Kidney (tissue), 14 donors: Measurements from ENCODE around the gene ARAP3. TPM values are rescaled to one million over a fixed set of nuclear protein-coding genes. Genes with fewer than 3 reads are reported as not detected.

ENCODE experiments used
- DNase-seq, 5 donors: peaks; one replicate each; pipeline ENCODE4 v3.0.0-alpha.2; 2013 to 2020
- FAIRE-seq: peaks from 2 replicates; lab custom pipeline; 2012; peaks lifted over from hg19 to GRCh38; lab: Jason Lieb, UNC
- H3K27ac ChIP-seq, 2 donors: one replicate each; pipeline ENCODE4 v1.7.0; 2013; ENCODE audit warnings: low read depth in 2 of 2, low read length in 2 of 2, inconsistent platforms in 1 of 2
- H3K27me3 ChIP-seq: one replicate; pipeline ENCODE4 v1.7.1; 2013; ENCODE audit warnings: low read length, inconsistent platforms; ENCODE audit not compliant: control insufficient read depth, insufficient read depth
- H3K36me3 ChIP-seq, 3 donors: one replicate each; pipeline versions ENCODE4 v1.7.0 to v1.7.1; 2013; ENCODE audit warnings: low read length in 3 of 3, control low read depth in 1 of 3, inconsistent platforms in 1 of 3; ENCODE audit not compliant: insufficient read depth in 3 of 3, control insufficient read depth in 2 of 3
- H3K4me1 ChIP-seq, 3 donors: one replicate each; pipeline versions ENCODE4 v1.7.0 to v1.7.1; 2013; ENCODE audit warnings: low read length in 3 of 3, inconsistent platforms in 1 of 3, low read depth in 1 of 3; ENCODE audit not compliant: control insufficient read depth in 2 of 3, insufficient read depth in 2 of 3
- H3K4me3 ChIP-seq, 3 donors: one replicate each; pipeline versions ENCODE4 v1.7.0 to v1.8.1; 2013; ENCODE audit warnings: low read length in 3 of 3, control low read depth in 1 of 3, inconsistent platforms in 1 of 3
- H3K9ac ChIP-seq, 3 donors: one replicate each; pipeline versions ENCODE4 v1.7.0 to v1.7.1; 2013; ENCODE audit warnings: low read length in 3 of 3, control low read depth in 1 of 3, inconsistent platforms in 1 of 3
- H3K9me3 ChIP-seq, 3 donors: one replicate each; pipeline versions ENCODE4 v1.7.0 to v1.7.1; 2013; ENCODE audit warnings: low read length in 3 of 3, control low read depth in 1 of 3, inconsistent platforms in 1 of 3; ENCODE audit not compliant: control insufficient read depth in 2 of 3, insufficient read depth in 1 of 3
- CTCF ChIP-seq: IDR thresholded peaks from 3 replicates; pipeline ENCODE4 v1.5.1; 2012; ENCODE audit warnings: mild to moderate bottlenecking, moderate library complexity, borderline replicate concordance; ENCODE audit not compliant: insufficient read depth; ENCODE audit errors: extremely low read depth
- intact Hi-C: fragments of 100-400 bp; cut with DNase I; formaldehyde crosslinking; loops from one replicate; pipeline ENCODE4 v1.11.1; 2022
- polyA plus RNA-seq: library from polyadenylated mRNA; stranded (reverse); fragments of 350-450 nt; fragmentation: Illumina TruSeq; extraction: RNeasy Lipid Tissue Mini Kit (QIAGEN cat#74804); gene quantifications from one replicate; pipeline ENCODE4 v1.2.3, GENCODE V29; 2014; ENCODE audit warnings: low read depth, low replicate concordance; ENCODE audit not compliant: insufficient read depth
- total RNA-seq: library from RNA; stranded (reverse); fragmentation: NEBNext Ultra II Directional; extraction: Animal tissue kit (Norgen Biotek cat#: 25700); gene quantifications from one replicate; pipeline ENCODE4 v1.2.1, GENCODE V29; 2021
- donor health status: control.
- donor health status: control.
- donor health status: control.
- donor health status: control.
- donor health status: control.
- donor health status: DM: yes; HTN: yes; CAD: no.
- donor health status: Normal renal cell carcinoma (clear cell type).

Gene ARAP3
- total and polyA plus RNA-seq, 2 donors from 2014 or later: 7.2 to 19.8 TPM

- peaks cover 8% of the 10 kb centered on the region for H3K27me3 ChIP-seq
- intact Hi-C loops: loop anchor here (5.0 kb wide), 1 partner anchor 176 kb away; no protein-coding TSS in a partner anchor
- TF ChIP-seq CTCF: no peak
- H3K9me3 ChIP-seq: no peaks in the 10 kb centered on the region
- H3K4me3 ChIP-seq: no peak overlapping the region
- H3K36me3 ChIP-seq: no peaks in the 10 kb centered on the region
- FAIRE-seq (no peak), DNase-seq (no peak)
- peaks cover 0 to 10% (median 0%) of the 10 kb centered on the region in 3 donors for H3K4me1 ChIP-seq
- H3K9ac ChIP-seq: no peak overlapping the region
- H3K27ac ChIP-seq: no peak overlapping the region
Observed at GRCh38 chr5:141706121-141706520, 24.1 kb upstream of the ARAP3 start.

- no peak overlapping the region for H3K27ac ChIP-seq
- DNase-seq (no peak), FAIRE-seq (no peak)
- H3K9ac ChIP-seq: no peak overlapping the region
- peaks cover 0 to 10% (median 0%) of the 10 kb centered on the region in 3 donors for H3K4me1 ChIP-seq
- H3K9me3 ChIP-seq: no peaks in the 10 kb centered on the region
- H3K4me3 ChIP-seq: no peak overlapping the region
- H3K36me3 ChIP-seq: no peaks in the 10 kb centered on the region
- TF ChIP-seq CTCF: no peak
- intact Hi-C loops: loop anchor here (5.0 kb wide), 1 partner anchor 177 kb away; no protein-coding TSS in a partner anchor
- peaks cover 12% of the 10 kb centered on the region for H3K27me3 ChIP-seq
Observed at GRCh38 chr5:141705469-141705868, 23.4 kb upstream of the ARAP3 start.

- H3K27me3 ChIP-seq: peaks cover 13% of the 10 kb centered on the region
- intact Hi-C loops: loop anchor here (5.0 kb wide), 1 partner anchor 177 kb away; no protein-coding TSS in a partner anchor
- H3K27ac ChIP-seq: no peak overlapping the region
- no peak for TF ChIP-seq CTCF
- H3K4me1 ChIP-seq: peaks cover 0 to 10% (median 0%) of the 10 kb centered on the region in 3 donors
- no peak overlapping the region for H3K4me3 ChIP-seq
- FAIRE-seq (no peak), DNase-seq (peak in 1 of 5 donors; percentile 20)
- no peaks in the 10 kb centered on the region for H3K9me3 ChIP-seq
- no peaks in the 10 kb centered on the region for H3K36me3 ChIP-seq
- H3K9ac ChIP-seq: no peak overlapping the region
Observed at GRCh38 chr5:141704782-141705297, 22.8 kb upstream of the ARAP3 start.
